GM12891 (cell line): ENCODE data around the gene TMX1.

Experiments used
- PAX5 ChIP-seq: IDR thresholded peaks from 2 replicates; pipeline ENCODE4 v1.6.1; 2011; ENCODE audit warnings: low read length, moderate library complexity, mild to moderate bottlenecking; ENCODE audit not compliant: insufficient read depth, severe bottlenecking
- POLR2A ChIP-seq: IDR thresholded peaks from 2 replicates; pipeline ENCODE4 v1.6.1; 2011; ENCODE audit warnings: low read depth, low read length, control low read depth
- POLR2AphosphoS5 ChIP-seq: IDR thresholded peaks from 2 replicates; pipeline ENCODE4 v1.6.1; 2011; ENCODE audit warnings: low read depth, low read length, control low read depth
- POU2F2 ChIP-seq: IDR thresholded peaks from 2 replicates; pipeline ENCODE4 v1.6.1; 2011; ENCODE audit warnings: low read depth, mild to moderate bottlenecking, control low read depth, low read length, moderate library complexity
- SPI1 ChIP-seq: IDR thresholded peaks from 2 replicates; pipeline ENCODE4 v1.6.1; 2011; ENCODE audit warnings: low read depth, low read length, control low read depth
- TAF1 ChIP-seq: IDR thresholded peaks from 2 replicates; pipeline ENCODE4 v1.6.1; 2011; ENCODE audit warnings: low read depth, low read length, control low read depth

GRCh38 chr14:51262868-51263267 is 22.8 kb downstream of the TMX1 start:
- TF ChIP-seq POLR2A (no peak), POLR2AphosphoS5 (no peak), TAF1 (no peak), SPI1 (no peak), POU2F2 (no peak), PAX5 (no peak)
